Astrocyte (in vitro differentiated cells and primary cell): ENCODE results near the gene HTRA1.

ENCODE experiments used
- EZH2 ChIP-seq: IDR thresholded peaks from 2 replicates; pipeline ENCODE4 v1.6.1; 2012; ENCODE audit warnings: mild to moderate bottlenecking, low read length, inconsistent platforms; ENCODE audit not compliant: insufficient read depth
- TF ChIP-seq, protein P1 (sequence below): IDR thresholded peaks from 2 replicates; pipeline ENCODE4 v1.5.1; 2011; ENCODE audit warnings: low read depth, mild to moderate bottlenecking, inconsistent platforms, low read length, moderate library complexity; ENCODE audit not compliant: insufficient read depth

DNA sequence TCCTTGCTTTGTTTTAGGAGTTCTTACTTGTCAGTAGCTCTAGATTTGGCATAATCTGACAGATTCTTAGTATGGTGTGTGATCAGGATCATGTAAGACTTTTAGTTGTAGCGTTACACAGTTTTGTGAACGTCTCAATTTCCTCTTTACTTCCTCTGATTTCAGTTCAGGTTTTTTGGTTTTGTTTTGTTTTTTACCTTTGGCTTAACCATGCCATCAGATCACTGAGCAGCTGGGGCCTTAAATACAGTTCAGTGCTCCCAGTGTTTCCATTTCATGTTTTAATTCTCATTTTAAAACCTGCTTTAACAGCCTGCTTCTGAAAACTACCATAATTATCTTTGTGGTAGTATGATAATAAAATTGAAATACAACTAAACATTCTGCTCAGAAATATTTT lies 34.1 kb upstream of the HTRA1 start:
- TF ChIP-seq, protein P1, sequence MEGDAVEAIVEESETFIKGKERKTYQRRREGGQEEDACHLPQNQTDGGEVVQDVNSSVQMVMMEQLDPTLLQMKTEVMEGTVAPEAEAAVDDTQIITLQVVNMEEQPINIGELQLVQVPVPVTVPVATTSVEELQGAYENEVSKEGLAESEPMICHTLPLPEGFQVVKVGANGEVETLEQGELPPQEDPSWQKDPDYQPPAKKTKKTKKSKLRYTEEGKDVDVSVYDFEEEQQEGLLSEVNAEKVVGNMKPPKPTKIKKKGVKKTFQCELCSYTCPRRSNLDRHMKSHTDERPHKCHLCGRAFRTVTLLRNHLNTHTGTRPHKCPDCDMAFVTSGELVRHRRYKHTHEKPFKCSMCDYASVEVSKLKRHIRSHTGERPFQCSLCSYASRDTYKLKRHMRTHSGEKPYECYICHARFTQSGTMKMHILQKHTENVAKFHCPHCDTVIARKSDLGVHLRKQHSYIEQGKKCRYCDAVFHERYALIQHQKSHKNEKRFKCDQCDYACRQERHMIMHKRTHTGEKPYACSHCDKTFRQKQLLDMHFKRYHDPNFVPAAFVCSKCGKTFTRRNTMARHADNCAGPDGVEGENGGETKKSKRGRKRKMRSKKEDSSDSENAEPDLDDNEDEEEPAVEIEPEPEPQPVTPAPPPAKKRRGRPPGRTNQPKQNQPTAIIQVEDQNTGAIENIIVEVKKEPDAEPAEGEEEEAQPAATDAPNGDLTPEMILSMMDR = no peak
- no peak for TF ChIP-seq EZH2
